ENCODE results near the gene TRIP12. TPM values are rescaled to one million over a fixed set of nuclear protein-coding genes. Genes with fewer than 3 reads are reported as not detected.
"Not testable (repeated sequence)": the region's sequence is repeated elsewhere in the genome, so short reads cannot be mapped to it uniquely, and the experiment has no call there.

The TRIP12 gene
- polyA plus RNA-seq, 1 of the 3 experiments (the other 2 are of a cell fraction), result 30.3 TPM

DNA sequence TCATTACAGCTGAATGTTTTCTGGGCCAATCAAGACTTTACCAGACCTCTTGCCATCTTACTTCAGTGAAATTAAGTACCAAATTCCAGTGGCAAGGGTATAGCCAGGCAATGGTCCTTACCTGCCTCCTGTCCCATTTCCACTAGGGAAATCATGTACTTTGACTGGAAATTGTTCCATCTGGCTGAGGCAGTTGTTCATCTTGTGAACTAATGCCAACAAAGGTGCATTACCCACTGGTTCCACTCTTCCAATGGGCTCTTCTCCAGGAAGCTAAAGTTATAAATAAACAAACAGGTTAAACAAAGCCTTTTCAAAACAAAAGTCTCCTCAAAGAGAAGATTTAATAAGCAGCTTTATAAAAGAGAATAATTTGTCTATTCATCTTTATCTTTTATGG lies 126.8 kb downstream of the TRIP12 start:
- Histone ChIP-seq H3K27me3 (ENCODE audit: insufficient read depth) (no peaks in the 10 kb centered on the region), H3K4me2 (no peak overlapping the region), H3K4me1 (ENCODE audit: control insufficient read depth in 1 of 2, insufficient read depth in 2 of 2, low read depth in 1 of 2, low read length in 1 of 2) (no peaks in the 10 kb centered on the region; a peak in 1 of 4 replicates), H3K9me3 (no peaks in the 10 kb centered on the region), H3K9ac (no peak overlapping the region), H3K79me2 (ENCODE audit: insufficient read depth) (peaks cover 12% of the 10 kb centered on the region), H3K27ac (ENCODE audit: low read depth in 2 of 2, low read length in 1 of 2) (no peak overlapping the region; a peak in 1 of 4 replicates), H3K4me3 (ENCODE audit: low read depth in 2 of 2, low read length in 1 of 2) (no peak overlapping the region), H3K9me2 (no peaks in the 10 kb centered on the region), H3F3A (replicated peaks; ENCODE audit: insufficient read depth) (no peaks in the 10 kb centered on the region), H2AFZ (ENCODE audit: low read depth) (no peak overlapping the region), H3K36me3 (replicated peaks in 1 of 2; ENCODE audit: control insufficient read depth in 1 of 2, insufficient read depth in 2 of 2, low read length in 1 of 2) (peaks cover 81 to 93% of the 10 kb centered on the region in 2 experiments), H4K20me1 (ENCODE audit: insufficient read depth) (no peaks in the 10 kb centered on the region)
- ChIA-PET POLR2A (no interaction called here), CTCF (interaction anchor here (1.0 kb wide), 1 partner anchor 13 kb away, joined by 3 read pairs; no protein-coding TSS in a partner anchor)
- TF ChIP-seq FOSL2 (IDR thresholded peaks at IDR 0.05; ENCODE audit: borderline replicate concordance, low read depth), result no peak
- no peak for TF ChIP-seq TCF12 (IDR thresholded peaks at IDR 0.05)
- no peak for TF ChIP-seq GABPA (IDR thresholded peaks at IDR 0.05; ENCODE audit: low read depth)
- no peak for TF ChIP-seq RXRA (IDR thresholded peaks at IDR 0.05; ENCODE audit: borderline replicate concordance, low read depth)
- DNase-seq, result no peak

DNA sequence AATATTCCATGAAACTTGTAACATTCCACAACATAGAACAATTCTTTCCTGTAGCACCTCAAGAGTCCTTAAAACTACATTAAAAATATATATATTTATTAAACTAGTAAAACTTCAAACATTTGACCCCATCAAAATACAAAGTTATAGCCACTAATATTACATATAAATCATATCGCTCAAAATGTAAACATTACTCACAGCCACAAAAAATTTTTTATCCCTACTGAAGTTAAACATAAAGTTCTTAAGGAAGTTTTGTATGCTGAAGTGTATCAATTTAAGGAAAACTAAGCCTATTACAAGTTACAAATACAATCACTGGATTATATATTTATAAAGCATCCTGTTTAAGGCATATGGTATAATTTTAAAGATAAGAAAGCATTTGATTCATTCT lies 127.2 kb downstream of the TRIP12 start:
- Histone ChIP-seq H3K9me3 (no peaks in the 10 kb centered on the region), H3K4me3 (ENCODE audit: low read depth in 2 of 2, low read length in 1 of 2) (no peak overlapping the region), H3K27me3 (ENCODE audit: insufficient read depth) (no peaks in the 10 kb centered on the region), H3K36me3 (replicated peaks in 1 of 2; ENCODE audit: control insufficient read depth in 1 of 2, insufficient read depth in 2 of 2, low read length in 1 of 2) (peaks cover 84 to 93% of the 10 kb centered on the region in 2 experiments), H2AFZ (ENCODE audit: low read depth) (no peak overlapping the region), H3F3A (replicated peaks; ENCODE audit: insufficient read depth) (no peaks in the 10 kb centered on the region), H3K4me2 (no peak overlapping the region), H4K20me1 (ENCODE audit: insufficient read depth) (no peaks in the 10 kb centered on the region), H3K79me2 (ENCODE audit: insufficient read depth) (peaks cover 8% of the 10 kb centered on the region), H3K9ac (no peak overlapping the region), H3K27ac (ENCODE audit: low read depth in 2 of 2, low read length in 1 of 2) (no peak overlapping the region), H3K4me1 (ENCODE audit: control insufficient read depth in 1 of 2, insufficient read depth in 2 of 2, low read depth in 1 of 2, low read length in 1 of 2) (no peaks in the 10 kb centered on the region), H3K9me2 (no peaks in the 10 kb centered on the region)
- ChIA-PET POLR2A (no interaction called here), CTCF (interaction anchor here (1.0 to 1.9 kb wide), 2 partner anchors 13 kb away, joined by 3 to 23 read pairs; no protein-coding TSS in a partner anchor)
- 100% methylated on average over 1 of the region's 1 CpG for WGBS (ENCODE audit: low lambda C conversion rate)
- no peak for DNase-seq
- TF ChIP-seq FOXJ3 (CRISPR knock-in tag; IDR thresholded peaks at IDR 0.05), result no peak
- TF ChIP-seq YY1 (IDR thresholded peaks at IDR 0.05; ENCODE audit: low read depth), result no peak
- TF ChIP-seq JUND (IDR thresholded peaks at IDR 0.05), result no peak
- TF ChIP-seq CHD2 (IDR thresholded peaks at IDR 0.05; ENCODE audit: low read length, partially characterized antibody), result no peak
- no peak for TF ChIP-seq MXI1 (IDR thresholded peaks at IDR 0.05; ENCODE audit: low read depth, low read length)
- no peak for TF ChIP-seq ELF1 (IDR thresholded peaks at IDR 0.05)
- TF ChIP-seq TAF1 (IDR thresholded peaks at IDR 0.05; ENCODE audit: borderline replicate concordance, low read depth, low read length), result no peak
- no peak for TF ChIP-seq FOSL2 (IDR thresholded peaks at IDR 0.05; ENCODE audit: borderline replicate concordance, low read depth)
- no peak for TF ChIP-seq RAD21 (IDR thresholded peaks at IDR 0.05; ENCODE audit: low read length)
- TF ChIP-seq, protein P1, sequence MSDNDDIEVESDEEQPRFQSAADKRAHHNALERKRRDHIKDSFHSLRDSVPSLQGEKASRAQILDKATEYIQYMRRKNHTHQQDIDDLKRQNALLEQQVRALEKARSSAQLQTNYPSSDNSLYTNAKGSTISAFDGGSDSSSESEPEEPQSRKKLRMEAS (IDR thresholded peaks at IDR 0.05; ENCODE audit: low read depth), result no peak
- TF ChIP-seq TEAD4 (IDR thresholded peaks at IDR 0.05; ENCODE audit: borderline replicate concordance, insufficient read depth), result no peak
- TF ChIP-seq, protein P2, sequence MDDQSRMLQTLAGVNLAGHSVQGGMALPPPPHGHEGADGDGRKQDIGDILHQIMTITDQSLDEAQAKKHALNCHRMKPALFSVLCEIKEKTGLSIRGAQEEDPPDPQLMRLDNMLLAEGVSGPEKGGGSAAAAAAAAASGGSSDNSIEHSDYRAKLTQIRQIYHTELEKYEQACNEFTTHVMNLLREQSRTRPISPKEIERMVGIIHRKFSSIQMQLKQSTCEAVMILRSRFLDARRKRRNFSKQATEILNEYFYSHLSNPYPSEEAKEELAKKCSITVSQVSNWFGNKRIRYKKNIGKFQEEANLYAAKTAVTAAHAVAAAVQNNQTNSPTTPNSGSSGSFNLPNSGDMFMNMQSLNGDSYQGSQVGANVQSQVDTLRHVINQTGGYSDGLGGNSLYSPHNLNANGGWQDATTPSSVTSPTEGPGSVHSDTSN (IDR thresholded peaks at IDR 0.05), result no peak
- no peak for TF ChIP-seq FOXM1 (IDR thresholded peaks at IDR 0.05; ENCODE audit: low read depth)
- TF ChIP-seq NFIC (IDR thresholded peaks at IDR 0.05; ENCODE audit: borderline replicate concordance), result no peak
- TF ChIP-seq, protein P3, sequence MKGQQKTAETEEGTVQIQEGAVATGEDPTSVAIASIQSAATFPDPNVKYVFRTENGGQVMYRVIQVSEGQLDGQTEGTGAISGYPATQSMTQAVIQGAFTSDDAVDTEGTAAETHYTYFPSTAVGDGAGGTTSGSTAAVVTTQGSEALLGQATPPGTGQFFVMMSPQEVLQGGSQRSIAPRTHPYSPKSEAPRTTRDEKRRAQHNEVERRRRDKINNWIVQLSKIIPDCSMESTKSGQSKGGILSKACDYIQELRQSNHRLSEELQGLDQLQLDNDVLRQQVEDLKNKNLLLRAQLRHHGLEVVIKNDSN (IDR thresholded peaks at IDR 0.05; ENCODE audit: borderline replicate concordance, low read depth), result no peak
- TF ChIP-seq, protein P4, sequence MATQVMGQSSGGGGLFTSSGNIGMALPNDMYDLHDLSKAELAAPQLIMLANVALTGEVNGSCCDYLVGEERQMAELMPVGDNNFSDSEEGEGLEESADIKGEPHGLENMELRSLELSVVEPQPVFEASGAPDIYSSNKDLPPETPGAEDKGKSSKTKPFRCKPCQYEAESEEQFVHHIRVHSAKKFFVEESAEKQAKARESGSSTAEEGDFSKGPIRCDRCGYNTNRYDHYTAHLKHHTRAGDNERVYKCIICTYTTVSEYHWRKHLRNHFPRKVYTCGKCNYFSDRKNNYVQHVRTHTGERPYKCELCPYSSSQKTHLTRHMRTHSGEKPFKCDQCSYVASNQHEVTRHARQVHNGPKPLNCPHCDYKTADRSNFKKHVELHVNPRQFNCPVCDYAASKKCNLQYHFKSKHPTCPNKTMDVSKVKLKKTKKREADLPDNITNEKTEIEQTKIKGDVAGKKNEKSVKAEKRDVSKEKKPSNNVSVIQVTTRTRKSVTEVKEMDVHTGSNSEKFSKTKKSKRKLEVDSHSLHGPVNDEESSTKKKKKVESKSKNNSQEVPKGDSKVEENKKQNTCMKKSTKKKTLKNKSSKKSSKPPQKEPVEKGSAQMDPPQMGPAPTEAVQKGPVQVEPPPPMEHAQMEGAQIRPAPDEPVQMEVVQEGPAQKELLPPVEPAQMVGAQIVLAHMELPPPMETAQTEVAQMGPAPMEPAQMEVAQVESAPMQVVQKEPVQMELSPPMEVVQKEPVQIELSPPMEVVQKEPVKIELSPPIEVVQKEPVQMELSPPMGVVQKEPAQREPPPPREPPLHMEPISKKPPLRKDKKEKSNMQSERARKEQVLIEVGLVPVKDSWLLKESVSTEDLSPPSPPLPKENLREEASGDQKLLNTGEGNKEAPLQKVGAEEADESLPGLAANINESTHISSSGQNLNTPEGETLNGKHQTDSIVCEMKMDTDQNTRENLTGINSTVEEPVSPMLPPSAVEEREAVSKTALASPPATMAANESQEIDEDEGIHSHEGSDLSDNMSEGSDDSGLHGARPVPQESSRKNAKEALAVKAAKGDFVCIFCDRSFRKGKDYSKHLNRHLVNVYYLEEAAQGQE (IDR thresholded peaks at IDR 0.05; ENCODE audit: low read depth, low read length), result no peak
- TF ChIP-seq TCF12 (IDR thresholded peaks at IDR 0.05), result no peak
- TF ChIP-seq NRF1 (IDR thresholded peaks at IDR 0.05; ENCODE audit: low read depth, low read length), result no peak

DNA sequence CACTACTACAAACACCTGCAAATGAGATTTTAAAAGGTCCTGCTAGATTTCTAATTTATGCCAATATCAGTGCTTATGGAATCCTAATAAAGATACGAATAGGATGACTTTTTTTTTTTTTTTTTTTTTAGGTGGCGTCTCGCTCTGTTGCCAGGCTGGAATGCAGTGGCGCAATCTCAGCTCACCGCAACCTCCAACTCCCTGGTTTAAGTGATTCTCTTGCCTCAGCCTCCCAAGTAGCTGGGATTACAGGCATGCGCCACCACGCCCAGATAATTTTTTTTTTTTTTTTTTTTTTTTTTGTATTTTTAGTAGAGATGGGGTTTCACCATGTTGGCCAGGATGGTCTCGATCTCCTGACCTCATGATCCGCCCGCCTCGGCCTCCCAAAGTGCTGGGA lies 135.5 kb downstream of the TRIP12 start:
- H3K4me1 ChIP-seq (ENCODE audit: control insufficient read depth in 1 of 2, insufficient read depth in 2 of 2, low read depth in 1 of 2, low read length in 1 of 2); H4K20me1 ChIP-seq (ENCODE audit: insufficient read depth); DNase-seq; H3K27ac ChIP-seq (ENCODE audit: low read depth in 2 of 2, low read length in 1 of 2); H3K9me2 ChIP-seq; H3K9me3 ChIP-seq; H3K9ac ChIP-seq; H3K4me3 ChIP-seq (ENCODE audit: low read depth in 2 of 2, low read length in 1 of 2); H3K4me2 ChIP-seq; POLR2A ChIA-PET; H2AFZ ChIP-seq (ENCODE audit: low read depth); H3K27me3 ChIP-seq (ENCODE audit: insufficient read depth): not testable (repeated sequence)
- WGBS (ENCODE audit: low lambda C conversion rate), result 94% methylated on average over 11 of the region's 11 CpGs
- H3K36me3 ChIP-seq (replicated peaks in 1 of 2; ENCODE audit: control insufficient read depth in 1 of 2, insufficient read depth in 2 of 2, low read length in 1 of 2), result peaks cover 66 to 78% of the 10 kb centered on the region in 2 experiments
- peaks cover 27% of the 10 kb centered on the region for H3F3A ChIP-seq (replicated peaks; ENCODE audit: insufficient read depth)
- peaks cover 14% of the 10 kb centered on the region; the same call in 1 of the 2 replicates for H3K79me2 ChIP-seq (ENCODE audit: insufficient read depth)
- CTCF ChIA-PET, result interaction anchor here (0.7 to 1.3 kb wide), 3 partner anchors 15 to 452 kb away, joined by 3 to 5 read pairs (median 3); no protein-coding TSS in a partner anchor

Data from SK-N-SH (cell line).